ENCODE data around the gene ROPN1L. TPM values are rescaled to one million over a fixed set of nuclear protein-coding genes. Genes with fewer than 3 reads are reported as not detected.

ROPN1L gene
- total RNA-seq, 1 donor from 2014 or later, result 11.5 TPM

DNA sequence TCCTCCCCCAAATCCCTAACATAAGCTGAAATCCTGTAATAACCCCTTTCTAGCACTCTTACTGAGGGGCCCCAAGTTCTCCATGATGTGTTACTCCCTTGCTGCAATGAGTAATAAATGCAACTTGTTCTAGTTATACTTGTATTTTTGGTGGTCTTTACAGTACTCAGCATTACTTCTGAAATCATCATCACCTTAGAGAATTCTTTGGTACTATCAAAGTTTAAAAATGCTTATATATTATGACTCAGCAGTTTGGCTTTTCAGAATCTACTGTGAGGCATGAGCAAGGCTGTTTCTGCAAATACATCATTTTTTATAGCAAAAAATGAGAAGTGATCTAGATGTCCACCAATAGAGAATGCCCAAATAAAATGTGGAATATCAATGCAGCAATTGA is 20.7 kb upstream of the ROPN1L start:
- ATAC-seq, result no peak
- peaks cover 93% of the 10 kb centered on the region for H3K36me3 ChIP-seq
- no peaks in the 10 kb centered on the region for H3K27me3 ChIP-seq (ENCODE audit: low read depth)
- peaks cover 19% of the 10 kb centered on the region for H3K4me1 ChIP-seq
- H3K9me3 ChIP-seq, result no peaks in the 10 kb centered on the region
- no peak overlapping the region for H3K4me3 ChIP-seq
- no peak for DNase-seq
- intact Hi-C loops (cut with DNase I), result no loop called here
- no peak overlapping the region for H3K27ac ChIP-seq
- TF ChIP-seq, protein P1, sequence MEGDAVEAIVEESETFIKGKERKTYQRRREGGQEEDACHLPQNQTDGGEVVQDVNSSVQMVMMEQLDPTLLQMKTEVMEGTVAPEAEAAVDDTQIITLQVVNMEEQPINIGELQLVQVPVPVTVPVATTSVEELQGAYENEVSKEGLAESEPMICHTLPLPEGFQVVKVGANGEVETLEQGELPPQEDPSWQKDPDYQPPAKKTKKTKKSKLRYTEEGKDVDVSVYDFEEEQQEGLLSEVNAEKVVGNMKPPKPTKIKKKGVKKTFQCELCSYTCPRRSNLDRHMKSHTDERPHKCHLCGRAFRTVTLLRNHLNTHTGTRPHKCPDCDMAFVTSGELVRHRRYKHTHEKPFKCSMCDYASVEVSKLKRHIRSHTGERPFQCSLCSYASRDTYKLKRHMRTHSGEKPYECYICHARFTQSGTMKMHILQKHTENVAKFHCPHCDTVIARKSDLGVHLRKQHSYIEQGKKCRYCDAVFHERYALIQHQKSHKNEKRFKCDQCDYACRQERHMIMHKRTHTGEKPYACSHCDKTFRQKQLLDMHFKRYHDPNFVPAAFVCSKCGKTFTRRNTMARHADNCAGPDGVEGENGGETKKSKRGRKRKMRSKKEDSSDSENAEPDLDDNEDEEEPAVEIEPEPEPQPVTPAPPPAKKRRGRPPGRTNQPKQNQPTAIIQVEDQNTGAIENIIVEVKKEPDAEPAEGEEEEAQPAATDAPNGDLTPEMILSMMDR (IDR thresholded peaks at IDR 0.05), result no peak

DNA sequence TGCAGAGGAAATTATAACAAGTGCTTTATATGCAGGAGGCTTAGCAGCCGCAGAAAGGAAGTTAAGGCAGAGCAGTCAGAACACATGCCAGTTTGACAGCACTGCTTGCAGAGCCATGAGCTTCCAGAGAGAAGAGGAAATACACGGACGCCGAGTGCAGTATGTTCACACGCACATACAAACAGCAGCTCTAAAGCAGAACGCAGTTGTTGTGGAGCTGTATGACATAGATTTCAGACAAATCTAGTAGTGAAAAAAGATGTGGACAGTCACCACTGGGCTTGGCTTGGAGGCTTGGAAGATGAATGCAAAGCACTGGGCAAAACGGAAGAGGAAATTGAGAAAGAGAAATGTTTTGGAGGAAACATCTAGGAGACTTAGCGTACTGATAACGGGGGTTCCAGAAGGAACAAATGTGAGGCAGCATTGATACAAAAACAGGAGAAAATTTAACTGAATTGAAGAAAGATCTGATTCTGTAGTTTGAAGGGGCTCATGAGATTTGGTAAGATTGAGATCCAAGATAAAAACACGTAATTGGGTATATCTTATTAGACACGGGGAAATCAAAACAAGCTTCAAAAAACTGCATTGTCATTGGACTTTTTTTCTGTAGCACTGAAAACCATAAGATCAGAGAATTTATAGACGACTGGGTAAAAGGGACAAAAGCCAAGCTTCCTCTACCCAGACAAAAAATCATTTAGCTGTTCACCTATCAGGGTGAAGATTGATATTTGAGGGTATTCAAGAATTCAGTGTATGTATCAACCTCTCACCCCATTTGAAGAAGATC is 19.6 kb upstream of the ROPN1L start:
- intact Hi-C loops (cut with DNase I), result no loop called here
- Histone ChIP-seq H3K9me3 (no peaks in the 10 kb centered on the region), H3K27me3 (ENCODE audit: low read depth) (no peaks in the 10 kb centered on the region), H3K4me3 (no peak overlapping the region), H3K27ac (peak overlapping the region; percentile 25), H3K36me3 (peaks cover 93% of the 10 kb centered on the region), H3K4me1 (peaks cover 19% of the 10 kb centered on the region)
- ATAC-seq (peak; percentile 23 to 56), DNase-seq (no peak)
- TF ChIP-seq, protein P1 (IDR thresholded peaks at IDR 0.05), result no peak

DNA sequence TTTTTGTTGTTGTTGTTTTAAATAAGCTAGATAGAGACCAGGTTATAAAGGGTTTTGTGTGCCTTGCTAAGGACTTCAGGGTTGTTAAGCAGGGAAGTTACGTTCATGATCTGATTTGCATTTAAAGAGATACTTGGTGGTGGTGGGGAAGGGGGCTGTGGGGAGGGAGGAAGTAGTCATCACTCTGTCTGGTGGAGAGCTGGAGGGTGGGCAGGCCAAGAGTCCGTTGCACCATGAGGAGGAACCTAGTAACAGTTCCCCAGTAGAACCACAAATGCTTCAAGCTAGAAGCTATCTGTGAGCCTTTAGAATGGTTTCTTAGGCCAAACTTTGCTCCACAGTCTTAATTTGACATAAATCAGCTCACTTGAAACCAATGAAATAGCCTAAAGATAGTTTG is 18.7 kb upstream of the ROPN1L start:
- intact Hi-C loops (cut with DNase I), result no loop called here
- DNase-seq, result no peak
- H3K9me3 ChIP-seq, result no peaks in the 10 kb centered on the region
- no peak overlapping the region for H3K27ac ChIP-seq
- TF ChIP-seq, protein P1 (IDR thresholded peaks at IDR 0.05), result no peak
- peaks cover 19% of the 10 kb centered on the region for H3K4me1 ChIP-seq
- H3K4me3 ChIP-seq, result no peak overlapping the region
- no peaks in the 10 kb centered on the region for H3K27me3 ChIP-seq (ENCODE audit: low read depth)
- peaks cover 93% of the 10 kb centered on the region for H3K36me3 ChIP-seq
- ATAC-seq, result no peak

DNA sequence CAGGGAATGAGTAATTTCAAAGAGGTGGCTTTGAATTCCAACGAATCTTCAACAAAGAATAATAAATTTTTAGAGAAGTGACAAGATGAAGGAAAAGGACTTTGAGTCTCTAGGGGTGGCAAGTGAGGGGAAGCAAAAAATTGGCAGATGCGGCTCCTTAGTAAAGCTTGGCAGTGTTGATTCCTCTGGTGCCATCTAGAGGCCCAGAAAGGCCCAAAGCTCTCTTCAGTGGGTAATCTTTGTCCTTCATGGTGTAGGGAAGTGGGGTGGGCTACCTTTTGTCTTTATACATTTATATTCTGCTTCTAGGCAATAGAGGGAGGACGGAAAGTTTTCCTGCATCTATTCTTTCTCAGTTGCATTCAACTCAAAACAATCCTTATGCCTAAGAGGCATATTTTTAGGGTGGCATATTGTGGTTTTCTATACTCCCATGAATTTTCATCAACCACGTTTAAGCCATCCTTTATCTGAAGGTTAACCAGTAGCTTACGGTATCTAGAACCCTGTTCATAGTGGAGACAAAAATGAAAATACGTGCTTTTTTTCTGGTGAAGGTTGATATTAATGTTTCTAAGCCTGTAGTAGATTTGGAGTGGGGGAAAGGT is 17.5 kb upstream of the ROPN1L start:
- DNase-seq (no peak), ATAC-seq (no peak)
- Histone ChIP-seq H3K36me3 (peaks cover 93% of the 10 kb centered on the region), H3K27ac (no peak overlapping the region), H3K4me3 (no peak overlapping the region), H3K9me3 (no peaks in the 10 kb centered on the region), H3K27me3 (ENCODE audit: low read depth) (no peaks in the 10 kb centered on the region), H3K4me1 (peaks cover 19% of the 10 kb centered on the region)
- intact Hi-C loops (cut with DNase I), result no loop called here
- TF ChIP-seq, protein P1 (IDR thresholded peaks at IDR 0.05), result peak; percentile 42

DNA sequence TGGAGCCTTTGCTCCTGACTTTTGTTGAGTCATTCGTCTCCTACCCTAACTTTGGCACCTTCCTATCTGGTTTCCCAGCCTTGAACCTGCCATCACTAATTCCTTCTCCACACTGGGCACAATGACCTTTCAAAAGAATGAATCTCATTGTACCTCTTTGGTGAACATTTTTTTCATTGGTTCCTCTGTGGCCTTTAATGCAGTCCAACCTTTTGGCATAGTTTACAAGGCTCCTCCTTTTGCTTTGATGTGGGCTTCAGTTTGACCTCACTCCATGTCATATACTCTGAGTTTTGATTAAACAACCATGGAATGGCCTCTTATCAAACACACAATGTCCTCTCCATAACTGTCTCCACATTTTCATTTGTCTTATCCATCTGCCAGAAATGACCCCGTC is 14.5 kb upstream of the ROPN1L start:
- peaks cover 95% of the 10 kb centered on the region for H3K36me3 ChIP-seq
- ATAC-seq, result no peak
- no peaks in the 10 kb centered on the region for H3K27me3 ChIP-seq (ENCODE audit: low read depth)
- intact Hi-C loops (cut with DNase I), result no loop called here
- H3K4me3 ChIP-seq, result no peak overlapping the region
- H3K4me1 ChIP-seq, result no peaks in the 10 kb centered on the region
- H3K27ac ChIP-seq, result no peak overlapping the region
- H3K9me3 ChIP-seq, result no peaks in the 10 kb centered on the region
- no peak for DNase-seq
- TF ChIP-seq, protein P1 (IDR thresholded peaks at IDR 0.05), result no peak
